Esophagus squamous epithelium (tissue), 4 donors: ENCODE data around the gene PTPRS.

ENCODE experiments used
- CTCF ChIP-seq, 6 experiments: fragments of 450-650 bp in 4 of 6; fragments of 200-600 bp in 2 of 6; sonication (generic) in 2 of 6; IDR thresholded peaks; one replicate each; pipeline ENCODE4 v1.5.1; 2016 to 2019; ENCODE audit warnings: antibody characterized with exemption in 6 of 6, mild to moderate bottlenecking in 4 of 6, moderate library complexity in 4 of 6
- POLR2A ChIP-seq, 4 donors: fragments of 450-650 bp; IDR thresholded peaks; one replicate each; pipeline ENCODE4 v1.6.1; 2017; ENCODE audit warnings: antibody characterized with exemption in 4 of 4, mild to moderate bottlenecking in 4 of 4, moderate library complexity in 3 of 4

- no peak for TF ChIP-seq CTCF (IDR thresholded peaks at IDR 0.05)
- TF ChIP-seq POLR2A (IDR thresholded peaks at IDR 0.05) = no peak
These were observed 5.0 kb downstream of the PTPRS start for GRCh38 chr19:5335593-5335992.
